Panc1 (cell line): ENCODE results near the gene ITPR3. TPM values are rescaled to one million over a fixed set of nuclear protein-coding genes. Genes with fewer than 3 reads are reported as not detected.

Source experiments
- ATAC-seq: fragments of 200-7000 bp; cut with Tn5 transposase; 2 replicates; pipeline ENCODE4 v1.9.1; 2020; ENCODE audit warnings: mild to moderate bottlenecking, moderate library complexity
- BruUV-seq: library from RNA; stranded (reverse); fragments of 400-500 nt; replicated peaks from 2 replicates; lab custom pipeline; 2021; lab: Mats Ljungman, UMichigan
- CTCF ChIA-PET: fragments of 300-600 bp; sonication (Branson Sonifier 250); formaldehyde crosslinking; loops from one replicate; lab custom pipeline; 2022; ENCODE audit warnings: antibody characterized with exemption; lab: Charles Lee
- POLR2A ChIA-PET: fragments of 300-600 bp; sonication (Branson Sonifier 250); formaldehyde crosslinking; loops from one replicate; lab custom pipeline; 2022; ENCODE audit warnings: antibody characterized with exemption; lab: Charles Lee
- DNase-seq: peaks from one replicate; pipeline ENCODE4 v3.0.0-alpha.2; 2010; ENCODE audit warnings: low read depth, low spot score
- H3K27ac ChIP-seq: 2 replicates; pipeline ENCODE4 v1.5.1; 2011; ENCODE audit warnings: mild to moderate bottlenecking, low read length, inconsistent platforms
- H3K27me3 ChIP-seq: fragments of 200-500 bp; sonication (Bioruptor generic); 2 replicates; pipeline ENCODE4 v1.6.0; 2014; ENCODE audit warnings: low read length, inconsistent platforms; ENCODE audit not compliant: control insufficient read depth, insufficient read depth
- H3K36me3 ChIP-seq: fragments of 200-500 bp; sonication (Bioruptor generic); 2 replicates; pipeline ENCODE4 v1.5.1; 2014; ENCODE audit warnings: inconsistent platforms, mild to moderate bottlenecking, low read length, moderate library complexity; ENCODE audit not compliant: control insufficient read depth, insufficient read depth
- H3K4me1 ChIP-seq: 2 replicates; pipeline ENCODE4 v1.5.1; 2011; ENCODE audit warnings: inconsistent platforms, mild to moderate bottlenecking, low read length, moderate library complexity; ENCODE audit not compliant: control insufficient read depth, insufficient read depth
- H3K4me3 ChIP-seq, 2 experiments: 2 replicates each; pipeline ENCODE4 v1.5.1; 2011 to 2012; ENCODE audit warnings: low read depth in 2 of 2, low read length in 2 of 2, mild to moderate bottlenecking in 2 of 2, inconsistent platforms in 1 of 2, moderate library complexity in 1 of 2
- H3K9me3 ChIP-seq: fragments of 200-500 bp; sonication (Bioruptor generic); 2 replicates; pipeline ENCODE4 v1.5.1; 2014; ENCODE audit warnings: low read depth, mild to moderate bottlenecking, inconsistent platforms, low read length, moderate library complexity; ENCODE audit not compliant: control insufficient read depth, insufficient read depth
- CTCF ChIP-seq: fragments of 450-650 bp; IDR thresholded peaks from 2 replicates; pipeline ENCODE4 v1.5.1; 2017; ENCODE audit warnings: mild to moderate bottlenecking
- POLR2AphosphoS5 ChIP-seq: IDR thresholded peaks from 2 replicates; pipeline ENCODE4 v1.6.1; 2012; ENCODE audit warnings: mild to moderate bottlenecking, low read depth, low read length, moderate library complexity
- REST ChIP-seq, 2 experiments: IDR thresholded peaks; 2 replicates each; pipeline ENCODE4 v1.6.1; 2011 to 2012; ENCODE audit warnings: low read depth in 2 of 2, control low read depth in 1 of 2, low read length in 1 of 2, mild to moderate bottlenecking in 1 of 2, moderate library complexity in 1 of 2; ENCODE audit not compliant: insufficient read depth in 1 of 2
- SIN3A ChIP-seq: IDR thresholded peaks from 2 replicates; pipeline ENCODE4 v1.6.1; 2012; ENCODE audit warnings: low read depth, mild to moderate bottlenecking, low read length, moderate library complexity, borderline replicate concordance; ENCODE audit not compliant: insufficient read depth
- TCF7L2 ChIP-seq: IDR thresholded peaks from 2 replicates; pipeline ENCODE4 v1.6.1; 2011; ENCODE audit warnings: mild to moderate bottlenecking, low read depth, low read length, inconsistent platforms
- in situ Hi-C: cut with HindIII; loops from 2 replicates; pipeline ENCODE4 v1.10.0; 2016; ENCODE audit warnings: low sequenced_read_pairs, low pct_unique_long_range_greater_than_20kb
- intact Hi-C: fragments of 100-400 bp; cut with micrococcal nuclease; formaldehyde crosslinking; loops from one replicate; pipeline ENCODE4 v1.10.0; 2022; ENCODE audit not compliant: unreplicated experiment
- total RNA-seq: library from RNA; stranded (reverse); gene quantifications from one replicate; pipeline ENCODE4 v1.2.1, GENCODE V29; 2021; ENCODE audit not compliant: unreplicated experiment

The ITPR3 gene
- total RNA-seq, 1 experiment from 2014 or later, result 65.8 TPM

- in situ Hi-C loops (no loop called here), intact Hi-C loops (no loop called here)
- CTCF ChIA-PET, result no interaction called here
- DNase-seq (no peak), ATAC-seq (no peak)
- H3K9me3 ChIP-seq, result no peaks in the 10 kb centered on the region
- H3K36me3 ChIP-seq, result no peaks in the 10 kb centered on the region
- H3K4me3 ChIP-seq, result no peak overlapping the region
- TF ChIP-seq SIN3A (no peak), REST (IDR thresholded peaks at IDR 0.05; ENCODE audit: insufficient read depth in 1 of 2, low read depth in 2 of 2, low read length in 1 of 2) (no peak), POLR2AphosphoS5 (no peak), CTCF (no peak), TCF7L2 (no peak)
- no TSS peak for BruUV-seq
- POLR2A ChIA-PET, result no interaction called here
- H3K27me3 ChIP-seq, result no peaks in the 10 kb centered on the region
- no peak overlapping the region for H3K27ac ChIP-seq
- H3K4me1 ChIP-seq, result no peaks in the 10 kb centered on the region
Observed at GRCh38 chr6:33733709-33734007, 112.5 kb downstream of the ITPR3 start.

- no peak overlapping the region for H3K27ac ChIP-seq
- H3K4me1 ChIP-seq, result no peaks in the 10 kb centered on the region
- no peak for DNase-seq
- CTCF ChIA-PET, result no interaction called here
- no peak for ATAC-seq
- POLR2A ChIA-PET, result no interaction called here
- intact Hi-C loops, result no loop called here
- no peaks in the 10 kb centered on the region for H3K36me3 ChIP-seq
- no peaks in the 10 kb centered on the region for H3K27me3 ChIP-seq
- no TSS peak for BruUV-seq
- TF ChIP-seq POLR2AphosphoS5, result no peak
- no peak for TF ChIP-seq SIN3A
- no peak for TF ChIP-seq CTCF
- no peak for TF ChIP-seq TCF7L2
- TF ChIP-seq REST (IDR thresholded peaks at IDR 0.05; ENCODE audit: insufficient read depth in 1 of 2, low read depth in 2 of 2, low read length in 1 of 2), result no peak
- in situ Hi-C loops, result no loop called here
- no peaks in the 10 kb centered on the region for H3K9me3 ChIP-seq
- no peak overlapping the region for H3K4me3 ChIP-seq
Observed at GRCh38 chr6:33735216-33735615, 114.1 kb downstream of the ITPR3 start.
